ENCODE data around the gene KRT74. TPM values are rescaled to one million over a fixed set of nuclear protein-coding genes. Genes with fewer than 3 reads are reported as not detected.

Gene KRT74
- total RNA-seq, 4 donors from 2014 or later, result not detected

GRCh38 chr12:52519387-52519703, 54.3 kb downstream of the KRT74 start:
- Histone ChIP-seq H3K9me3 (no peaks in the 10 kb centered on the region), H3K4me1 (peaks cover 0 to 5% (median 0%) of the 10 kb centered on the region in 4 donors), H3K36me3 (no peaks in the 10 kb centered on the region), H3K27me3 (no peaks in the 10 kb centered on the region), H3K4me3 (no peak overlapping the region), H3K27ac (no peak overlapping the region)
- WGBS, 2 donors, result 57 to 83% methylated on average over 3 of the region's 3 CpGs
- TF ChIP-seq POLR2A (IDR thresholded peaks at IDR 0.05) (no peak), CTCF (IDR thresholded peaks at IDR 0.05) (no peak), EP300 (IDR thresholded peaks at IDR 0.05) (no peak)
- DNase-seq (ENCODE audit: low spot score in 2 of 2), result no peak

- no peaks in the 10 kb centered on the region for H3K36me3 ChIP-seq
- peaks cover 0 to 5% (median 0%) of the 10 kb centered on the region in 4 donors for H3K4me1 ChIP-seq
- no peak overlapping the region for H3K4me3 ChIP-seq
- no peaks in the 10 kb centered on the region for H3K9me3 ChIP-seq
- H3K27me3 ChIP-seq, result no peaks in the 10 kb centered on the region
- no peak overlapping the region for H3K27ac ChIP-seq
- no peak for TF ChIP-seq POLR2A (IDR thresholded peaks at IDR 0.05)
- WGBS, 2 donors, result 87% methylated on average over 8 of the region's 8 CpGs
- no peak for DNase-seq (ENCODE audit: low spot score in 2 of 2)
These were observed 54.9 kb downstream of the KRT74 start for GRCh38 chr12:52518574-52519386.

- Histone ChIP-seq H3K9me3 (no peaks in the 10 kb centered on the region), H3K27me3 (no peaks in the 10 kb centered on the region), H3K27ac (no peak overlapping the region), H3K36me3 (no peaks in the 10 kb centered on the region), H3K4me1 (peaks cover 0 to 5% (median 0%) of the 10 kb centered on the region in 4 donors), H3K4me3 (no peak overlapping the region)
- WGBS, 2 donors, result 83 to 87% methylated on average over 5 of the region's 5 CpGs
- DNase-seq (ENCODE audit: low spot score in 2 of 2), result peak in 1 of 2 donors; percentile 1
- no peak for TF ChIP-seq EP300 (IDR thresholded peaks at IDR 0.05)
- no peak for TF ChIP-seq CTCF (IDR thresholded peaks at IDR 0.05)
- TF ChIP-seq POLR2A (IDR thresholded peaks at IDR 0.05), result no peak
These were observed 55.8 kb downstream of the KRT74 start for GRCh38 chr12:52517888-52518287.

GRCh38 chr12:52517005-52517835, 56.4 kb downstream of the KRT74 start:
- no peaks in the 10 kb centered on the region for H3K9me3 ChIP-seq
- TF ChIP-seq EP300 (IDR thresholded peaks at IDR 0.05) (no peak), POLR2A (IDR thresholded peaks at IDR 0.05) (no peak), CTCF (IDR thresholded peaks at IDR 0.05) (no peak)
- H3K4me1 ChIP-seq, result peaks cover 0 to 5% (median 0%) of the 10 kb centered on the region in 4 donors
- no peak overlapping the region for H3K4me3 ChIP-seq
- WGBS, 2 donors, result 90 to 93% methylated on average over 12 to 14 of the region's 14 CpGs
- H3K27ac ChIP-seq, result no peak overlapping the region
- no peaks in the 10 kb centered on the region for H3K36me3 ChIP-seq
- H3K27me3 ChIP-seq, result no peaks in the 10 kb centered on the region
- DNase-seq (ENCODE audit: low spot score in 2 of 2), result peak in 1 of 2 donors; percentile 2

GRCh38 chr12:52515927-52516831, 57.5 kb downstream of the KRT74 start:
- no peaks in the 10 kb centered on the region for H3K27me3 ChIP-seq
- H3K36me3 ChIP-seq, result no peaks in the 10 kb centered on the region
- 80 to 81% methylated on average over 12 to 15 of the region's 15 CpGs for WGBS, 2 donors
- DNase-seq (ENCODE audit: low spot score in 2 of 2), result peak in 1 of 2 donors; percentile 4
- peaks cover 0 to 2% (median 0%) of the 10 kb centered on the region in 4 donors for H3K9me3 ChIP-seq
- no peak overlapping the region for H3K4me3 ChIP-seq
- peak overlapping the region in 2 of 4 donors; percentile 58 to 61 for H3K27ac ChIP-seq
- H3K4me1 ChIP-seq, result no peaks in the 10 kb centered on the region
- no peak for TF ChIP-seq CTCF (IDR thresholded peaks at IDR 0.05)
- TF ChIP-seq EP300 (IDR thresholded peaks at IDR 0.05), result no peak
- TF ChIP-seq POLR2A (IDR thresholded peaks at IDR 0.05), result no peak
